ENCODE measurements around the gene LRCH1. TPM values are rescaled to one million over a fixed set of nuclear protein-coding genes. Genes with fewer than 3 reads are reported as not detected.

Gene LRCH1
- total and polyA plus RNA-seq, 4 donors = 2.6 to 6.6 (median 3.4) TPM

- H3K27ac ChIP-seq (ENCODE audit: low read depth in 1 of 2, low read length in 2 of 2) = no peak overlapping the region
- H3K36me3 ChIP-seq (ENCODE audit: control insufficient read depth in 4 of 4, insufficient read depth in 3 of 4, low read depth in 1 of 4, low read length in 3 of 4) = no peaks in the 10 kb centered on the region
- no peak overlapping the region for H3K9ac ChIP-seq (ENCODE audit: low read depth in 1 of 2, low read length in 2 of 2)
- no peaks in the 10 kb centered on the region for H3K9me3 ChIP-seq (ENCODE audit: control insufficient read depth in 4 of 4, low read length in 3 of 4)
- 89% methylated on average over 1 of the region's 1 CpG for WGBS
- no peak overlapping the region for H3K4me3 ChIP-seq (ENCODE audit: low read depth in 1 of 3, low read length in 3 of 3)
- no peaks in the 10 kb centered on the region for H3K27me3 ChIP-seq (ENCODE audit: control insufficient read depth in 4 of 4, insufficient read depth in 4 of 4, low read length in 3 of 4)
- H3K4me1 ChIP-seq (ENCODE audit: control insufficient read depth in 4 of 4, insufficient read depth in 4 of 4, low read length in 3 of 4) = no peaks in the 10 kb centered on the region
- TF ChIP-seq, protein P1, sequence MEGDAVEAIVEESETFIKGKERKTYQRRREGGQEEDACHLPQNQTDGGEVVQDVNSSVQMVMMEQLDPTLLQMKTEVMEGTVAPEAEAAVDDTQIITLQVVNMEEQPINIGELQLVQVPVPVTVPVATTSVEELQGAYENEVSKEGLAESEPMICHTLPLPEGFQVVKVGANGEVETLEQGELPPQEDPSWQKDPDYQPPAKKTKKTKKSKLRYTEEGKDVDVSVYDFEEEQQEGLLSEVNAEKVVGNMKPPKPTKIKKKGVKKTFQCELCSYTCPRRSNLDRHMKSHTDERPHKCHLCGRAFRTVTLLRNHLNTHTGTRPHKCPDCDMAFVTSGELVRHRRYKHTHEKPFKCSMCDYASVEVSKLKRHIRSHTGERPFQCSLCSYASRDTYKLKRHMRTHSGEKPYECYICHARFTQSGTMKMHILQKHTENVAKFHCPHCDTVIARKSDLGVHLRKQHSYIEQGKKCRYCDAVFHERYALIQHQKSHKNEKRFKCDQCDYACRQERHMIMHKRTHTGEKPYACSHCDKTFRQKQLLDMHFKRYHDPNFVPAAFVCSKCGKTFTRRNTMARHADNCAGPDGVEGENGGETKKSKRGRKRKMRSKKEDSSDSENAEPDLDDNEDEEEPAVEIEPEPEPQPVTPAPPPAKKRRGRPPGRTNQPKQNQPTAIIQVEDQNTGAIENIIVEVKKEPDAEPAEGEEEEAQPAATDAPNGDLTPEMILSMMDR (IDR thresholded peaks at IDR 0.05; ENCODE audit: low read depth, low read length, missing input control) = no peak
- TF ChIP-seq FOXA2 (IDR thresholded peaks at IDR 0.05) = no peak
- DNase-seq (ENCODE audit: low spot score) = no peak
Observed at GRCh38 chr13:46535825-46536224, 17.1 kb upstream of the LRCH1 start.

DNA sequence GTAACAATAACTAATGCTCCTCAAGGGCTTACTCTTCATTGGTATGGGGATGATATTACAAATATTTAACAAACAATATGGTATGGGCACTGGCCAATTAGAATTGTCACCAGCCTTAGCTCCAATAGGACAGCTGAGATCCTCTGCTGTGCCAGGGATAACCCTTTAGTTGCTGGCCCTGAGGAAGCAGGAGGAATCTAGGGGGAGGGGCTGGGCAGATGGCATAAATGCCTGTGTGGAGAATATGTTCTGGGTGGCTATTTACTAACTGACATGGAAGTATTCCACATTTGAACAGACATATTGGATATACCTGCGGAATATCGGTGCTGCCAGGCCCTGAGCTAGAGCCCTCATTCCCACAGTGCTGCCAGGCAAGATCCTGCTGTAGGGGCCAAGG lies 16.6 kb upstream of the LRCH1 start:
- WGBS = 100% methylated on average over 2 of the region's 2 CpGs
- Histone ChIP-seq H3K36me3 (ENCODE audit: control insufficient read depth in 4 of 4, insufficient read depth in 3 of 4, low read depth in 1 of 4, low read length in 3 of 4) (no peaks in the 10 kb centered on the region), H3K27ac (ENCODE audit: low read depth in 1 of 2, low read length in 2 of 2) (no peak overlapping the region), H3K27me3 (ENCODE audit: control insufficient read depth in 4 of 4, insufficient read depth in 4 of 4, low read length in 3 of 4) (no peaks in the 10 kb centered on the region), H3K9me3 (ENCODE audit: control insufficient read depth in 4 of 4, low read length in 3 of 4) (no peaks in the 10 kb centered on the region), H3K9ac (ENCODE audit: low read depth in 1 of 2, low read length in 2 of 2) (no peak overlapping the region), H3K4me1 (ENCODE audit: control insufficient read depth in 4 of 4, insufficient read depth in 4 of 4, low read length in 3 of 4) (no peaks in the 10 kb centered on the region), H3K4me3 (ENCODE audit: low read depth in 1 of 3, low read length in 3 of 3) (no peak overlapping the region)
- no peak for TF ChIP-seq TAF1 (conservative IDR thresholded peaks at IDR 0.05)
- no peak for TF ChIP-seq YY1 (IDR thresholded peaks at IDR 0.05)
- TF ChIP-seq NR2F2 (IDR thresholded peaks at IDR 0.05) = no peak
- no peak for TF ChIP-seq ZBTB33 (IDR thresholded peaks at IDR 0.05)
- TF ChIP-seq, protein P1 (IDR thresholded peaks at IDR 0.05; ENCODE audit: low read depth, low read length, missing input control) = no peak
- no peak for TF ChIP-seq JUND (IDR thresholded peaks at IDR 0.05)
- TF ChIP-seq HNF4A (conservative IDR thresholded peaks at IDR 0.05) = no peak
- TF ChIP-seq FOXA1 (IDR thresholded peaks at IDR 0.05) = no peak
- TF ChIP-seq, protein P2, sequence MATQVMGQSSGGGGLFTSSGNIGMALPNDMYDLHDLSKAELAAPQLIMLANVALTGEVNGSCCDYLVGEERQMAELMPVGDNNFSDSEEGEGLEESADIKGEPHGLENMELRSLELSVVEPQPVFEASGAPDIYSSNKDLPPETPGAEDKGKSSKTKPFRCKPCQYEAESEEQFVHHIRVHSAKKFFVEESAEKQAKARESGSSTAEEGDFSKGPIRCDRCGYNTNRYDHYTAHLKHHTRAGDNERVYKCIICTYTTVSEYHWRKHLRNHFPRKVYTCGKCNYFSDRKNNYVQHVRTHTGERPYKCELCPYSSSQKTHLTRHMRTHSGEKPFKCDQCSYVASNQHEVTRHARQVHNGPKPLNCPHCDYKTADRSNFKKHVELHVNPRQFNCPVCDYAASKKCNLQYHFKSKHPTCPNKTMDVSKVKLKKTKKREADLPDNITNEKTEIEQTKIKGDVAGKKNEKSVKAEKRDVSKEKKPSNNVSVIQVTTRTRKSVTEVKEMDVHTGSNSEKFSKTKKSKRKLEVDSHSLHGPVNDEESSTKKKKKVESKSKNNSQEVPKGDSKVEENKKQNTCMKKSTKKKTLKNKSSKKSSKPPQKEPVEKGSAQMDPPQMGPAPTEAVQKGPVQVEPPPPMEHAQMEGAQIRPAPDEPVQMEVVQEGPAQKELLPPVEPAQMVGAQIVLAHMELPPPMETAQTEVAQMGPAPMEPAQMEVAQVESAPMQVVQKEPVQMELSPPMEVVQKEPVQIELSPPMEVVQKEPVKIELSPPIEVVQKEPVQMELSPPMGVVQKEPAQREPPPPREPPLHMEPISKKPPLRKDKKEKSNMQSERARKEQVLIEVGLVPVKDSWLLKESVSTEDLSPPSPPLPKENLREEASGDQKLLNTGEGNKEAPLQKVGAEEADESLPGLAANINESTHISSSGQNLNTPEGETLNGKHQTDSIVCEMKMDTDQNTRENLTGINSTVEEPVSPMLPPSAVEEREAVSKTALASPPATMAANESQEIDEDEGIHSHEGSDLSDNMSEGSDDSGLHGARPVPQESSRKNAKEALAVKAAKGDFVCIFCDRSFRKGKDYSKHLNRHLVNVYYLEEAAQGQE (IDR thresholded peaks at IDR 0.05) = no peak
- TF ChIP-seq, protein P3, sequence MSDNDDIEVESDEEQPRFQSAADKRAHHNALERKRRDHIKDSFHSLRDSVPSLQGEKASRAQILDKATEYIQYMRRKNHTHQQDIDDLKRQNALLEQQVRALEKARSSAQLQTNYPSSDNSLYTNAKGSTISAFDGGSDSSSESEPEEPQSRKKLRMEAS (IDR thresholded peaks at IDR 0.05) = no peak
- no peak for DNase-seq (ENCODE audit: low spot score)
